ES-I3 (cell line): ENCODE data around the gene ASB18.

Experiments used
- H3K36me3 ChIP-seq: 2 replicates; pipeline ENCODE4 v1.6.1; 2013; ENCODE audit warnings: mild to moderate bottlenecking, low read length, control low read depth, moderate library complexity; ENCODE audit not compliant: insufficient read depth
- H3K4me1 ChIP-seq: 2 replicates; pipeline ENCODE4 v1.6.1; 2013; ENCODE audit warnings: mild to moderate bottlenecking, control low read depth, low read length; ENCODE audit not compliant: insufficient read depth
- H3K9ac ChIP-seq: 2 replicates; pipeline ENCODE4 v1.6.1; 2013; ENCODE audit warnings: low read depth, mild to moderate bottlenecking, low read length, moderate library complexity
- H3K9me3 ChIP-seq: 2 replicates; pipeline ENCODE4 v1.6.1; 2013; ENCODE audit warnings: mild to moderate bottlenecking, low read length, moderate library complexity; ENCODE audit not compliant: control insufficient read depth, insufficient read depth

Gene ASB18

GRCh38 chr2:236167297-236168109, 96.7 kb downstream of the ASB18 start:
- Histone ChIP-seq H3K4me1 (peaks cover 4% of the 10 kb centered on the region; the same call in 1 of the 2 replicates), H3K36me3 (no peaks in the 10 kb centered on the region), H3K9ac (peak overlapping the region; percentile 65), H3K9me3 (no peaks in the 10 kb centered on the region)

GRCh38 chr2:236166796-236167296, 97.4 kb downstream of the ASB18 start:
- H3K9me3 ChIP-seq, result no peaks in the 10 kb centered on the region
- H3K4me1 ChIP-seq, result peaks cover 11% of the 10 kb centered on the region
- peak overlapping the region; percentile 65 for H3K9ac ChIP-seq
- H3K36me3 ChIP-seq, result no peaks in the 10 kb centered on the region

- Histone ChIP-seq H3K9me3 (no peaks in the 10 kb centered on the region), H3K9ac (peak overlapping the region; percentile 65; the same call in 1 of the 2 replicates), H3K4me1 (peaks cover 18% of the 10 kb centered on the region), H3K36me3 (no peaks in the 10 kb centered on the region)
Measured at GRCh38 chr2:236165842-236166795, 98.1 kb downstream of the ASB18 start.

- Histone ChIP-seq H3K9me3 (no peaks in the 10 kb centered on the region), H3K4me1 (peaks cover 15% of the 10 kb centered on the region), H3K36me3 (no peaks in the 10 kb centered on the region), H3K9ac (peak overlapping the region; percentile 74; the same call in 1 of the 2 replicates)
Measured at GRCh38 chr2:236164925-236165841, 99.0 kb downstream of the ASB18 start.

- H3K9ac ChIP-seq, result peak overlapping the region; percentile 74
- H3K9me3 ChIP-seq, result no peaks in the 10 kb centered on the region
- peaks cover 15% of the 10 kb centered on the region for H3K4me1 ChIP-seq
- H3K36me3 ChIP-seq, result no peaks in the 10 kb centered on the region
Measured at GRCh38 chr2:236164201-236164924, 99.8 kb downstream of the ASB18 start.

GRCh38 chr2:236163471-236164200, 100.6 kb downstream of the ASB18 start:
- H3K36me3 ChIP-seq, result no peaks in the 10 kb centered on the region
- H3K4me1 ChIP-seq, result peaks cover 18% of the 10 kb centered on the region
- H3K9me3 ChIP-seq, result no peaks in the 10 kb centered on the region
- peak overlapping the region; percentile 74 for H3K9ac ChIP-seq

GRCh38 chr2:236162882-236163470, 101.2 kb downstream of the ASB18 start:
- H3K4me1 ChIP-seq, result peaks cover 24% of the 10 kb centered on the region
- no peaks in the 10 kb centered on the region for H3K36me3 ChIP-seq
- no peaks in the 10 kb centered on the region for H3K9me3 ChIP-seq
- peak overlapping the region; percentile 74 for H3K9ac ChIP-seq

- H3K9me3 ChIP-seq, result no peaks in the 10 kb centered on the region
- 0 out of 2 replicates have a peak overlapping the region, but pooled peaks have one; percentile 3 for H3K9ac ChIP-seq
- H3K36me3 ChIP-seq, result no peaks in the 10 kb centered on the region
- peaks cover 24% of the 10 kb centered on the region for H3K4me1 ChIP-seq
Measured at GRCh38 chr2:236162031-236162845, 102.0 kb downstream of the ASB18 start.

GRCh38 chr2:236161531-236161930, 102.7 kb downstream of the ASB18 start:
- Histone ChIP-seq H3K4me1 (peaks cover 24% of the 10 kb centered on the region), H3K9ac (no peak overlapping the region), H3K36me3 (no peaks in the 10 kb centered on the region), H3K9me3 (no peaks in the 10 kb centered on the region)

GRCh38 chr2:236161082-236161462, 103.1 kb downstream of the ASB18 start:
- no peaks in the 10 kb centered on the region for H3K9me3 ChIP-seq
- H3K9ac ChIP-seq, result no peak overlapping the region
- H3K4me1 ChIP-seq, result peaks cover 24% of the 10 kb centered on the region
- no peaks in the 10 kb centered on the region for H3K36me3 ChIP-seq

GRCh38 chr2:236160366-236161081, 103.7 kb downstream of the ASB18 start:
- no peak overlapping the region for H3K9ac ChIP-seq
- H3K36me3 ChIP-seq, result no peaks in the 10 kb centered on the region
- H3K9me3 ChIP-seq, result no peaks in the 10 kb centered on the region
- H3K4me1 ChIP-seq, result peaks cover 24% of the 10 kb centered on the region
